ENCODE results near the gene ZNF333. TPM values are rescaled to one million over a fixed set of nuclear protein-coding genes. Genes with fewer than 3 reads are reported as not detected.

Gene ZNF333
- 12.3 and 17.0 TPM in 2 replicates for total RNA-seq

GRCh38 chr19:14689598-14690503 lies at the start of gene ZNF333:
Gene ZNF333 (plus strand): TSS chr19:14690048. CDS start chr19:14693492, 3,444 bp downstream.

GRCh38 chr19:14674764-14675163 lies 15.1 kb upstream of the ZNF333 start, which contains the start of gene ADGRE3:
Gene ADGRE3 (minus strand): TSS chr19:14674844. CDS start chr19:14674770, 74 bp downstream.

DNA sequence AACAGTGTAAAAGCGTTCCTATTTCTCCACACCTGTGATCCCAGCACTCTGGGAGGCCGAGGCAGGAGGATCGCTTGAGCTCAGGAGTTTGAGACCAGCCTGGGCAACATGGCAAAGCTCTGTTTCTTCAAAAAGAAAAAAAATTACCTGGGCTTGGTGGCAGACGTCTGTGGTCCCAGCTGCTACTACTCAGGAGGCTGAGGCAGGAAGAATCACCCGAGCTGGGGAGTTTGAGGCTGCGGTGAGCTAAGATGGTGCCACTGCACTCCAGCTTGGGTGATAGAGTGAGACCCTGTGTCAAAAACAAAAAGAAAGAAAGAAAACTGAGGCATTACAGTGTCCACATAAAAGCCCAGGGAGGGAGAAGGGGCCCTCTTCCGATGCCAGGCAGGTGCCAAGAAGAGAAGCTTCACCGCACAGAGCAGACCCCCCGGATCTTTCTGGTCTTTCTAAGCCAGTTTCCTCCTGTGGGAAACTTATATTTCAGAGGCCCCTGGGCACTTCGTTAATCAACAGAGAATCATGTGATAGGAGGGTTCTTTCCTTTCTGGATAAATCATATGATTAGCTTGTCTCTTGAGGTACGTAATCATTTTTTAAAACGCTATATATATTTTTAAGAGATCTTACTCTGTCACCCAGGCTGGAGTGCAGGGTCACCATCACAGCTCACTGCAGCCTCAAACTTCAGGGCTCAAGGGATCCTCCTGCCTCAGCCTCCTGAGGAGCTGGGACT lies 88.4 kb downstream of the ZNF333 start, which contains the start of gene ADGRE2:
TSS of gene ADGRE2 (minus strand) at position 451 of the 736 bp plus-strand sequence. CDS start 1,804 bp downstream, outside the sequence.

Other genes with a start within 250 kb of the ZNF333 start
- gene PTGER1, start 214.7 kb upstream of the ZNF333 start, total RNA-seq, result 0.19 and 0.65 TPM in 2 replicates
- 132 and 184 TPM in 2 replicates for gene GIPC1, start 193.9 kb upstream of the ZNF333 start, total RNA-seq
- gene DNAJB1, start 171.7 kb upstream of the ZNF333 start, total RNA-seq, result 45.7 and 54.5 TPM in 2 replicates
- 32.7 and 35.3 TPM in 2 replicates for gene TECR, start 160.5 kb upstream of the ZNF333 start, total RNA-seq
- gene NDUFB7, start 118.0 kb upstream of the ZNF333 start, total RNA-seq, result 209 and 287 TPM in 2 replicates
- not detected in 2 replicates for gene CLEC17A, start 107.0 kb upstream of the ZNF333 start, total RNA-seq
- not detected in 2 replicates for gene ADGRE3, start 15.2 kb upstream of the ZNF333 start, total RNA-seq
- not detected in 2 replicates for gene ADGRE2, start 88.5 kb downstream of the ZNF333 start, total RNA-seq
- gene OR7A5, start 145.1 kb downstream of the ZNF333 start, total RNA-seq, result not detected in 2 replicates
- gene OR7C1, start 145.1 kb downstream of the ZNF333 start, total RNA-seq, result not detected in 2 replicates
- not detected in 2 replicates for gene OR7A10, start 158.9 kb downstream of the ZNF333 start, total RNA-seq
- gene OR7A17, start 196.1 kb downstream of the ZNF333 start, total RNA-seq, result not detected in 2 replicates

Measured in vein endothelial cell (primary cell).